ENCODE measurements around the gene FCER1A. TPM values are rescaled to one million over a fixed set of nuclear protein-coding genes. Genes with fewer than 3 reads are reported as not detected.

Gene FCER1A
- not detected in 2 replicates for total RNA-seq (ENCODE audit: low replicate concordance)

DNA sequence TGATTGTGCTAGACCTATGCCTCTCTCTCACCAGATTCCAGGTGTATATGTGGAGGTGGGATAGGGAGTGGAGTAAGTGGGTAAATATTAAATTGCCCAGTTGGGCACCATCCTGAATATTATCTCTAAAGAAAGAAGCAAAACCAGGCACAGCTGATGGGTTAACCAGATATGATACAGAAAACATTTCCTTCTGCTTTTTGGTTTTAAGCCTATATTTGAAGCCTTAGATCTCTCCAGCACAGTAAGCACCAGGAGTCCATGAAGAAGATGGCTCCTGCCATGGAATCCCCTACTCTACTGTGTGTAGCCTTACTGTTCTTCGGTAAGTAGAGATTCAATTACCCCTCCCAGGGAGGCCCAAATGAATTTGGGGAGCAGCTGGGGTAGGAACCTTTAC lies at the start of gene FCER1A:
FCER1A (plus strand) TSS at position 242 of the 400 bp plus-strand sequence; CDS start at position 271, 29 bp downstream.
- no peak within 1 kb of the TSS for H3K4me3 Mint-ChIP-seq
- no peak for DNase-seq (ENCODE audit: low spot score)
- TF ChIP-seq EZH2phosphoT487 (IDR thresholded peaks at IDR 0.05): no peak
- TF ChIP-seq, protein P1, sequence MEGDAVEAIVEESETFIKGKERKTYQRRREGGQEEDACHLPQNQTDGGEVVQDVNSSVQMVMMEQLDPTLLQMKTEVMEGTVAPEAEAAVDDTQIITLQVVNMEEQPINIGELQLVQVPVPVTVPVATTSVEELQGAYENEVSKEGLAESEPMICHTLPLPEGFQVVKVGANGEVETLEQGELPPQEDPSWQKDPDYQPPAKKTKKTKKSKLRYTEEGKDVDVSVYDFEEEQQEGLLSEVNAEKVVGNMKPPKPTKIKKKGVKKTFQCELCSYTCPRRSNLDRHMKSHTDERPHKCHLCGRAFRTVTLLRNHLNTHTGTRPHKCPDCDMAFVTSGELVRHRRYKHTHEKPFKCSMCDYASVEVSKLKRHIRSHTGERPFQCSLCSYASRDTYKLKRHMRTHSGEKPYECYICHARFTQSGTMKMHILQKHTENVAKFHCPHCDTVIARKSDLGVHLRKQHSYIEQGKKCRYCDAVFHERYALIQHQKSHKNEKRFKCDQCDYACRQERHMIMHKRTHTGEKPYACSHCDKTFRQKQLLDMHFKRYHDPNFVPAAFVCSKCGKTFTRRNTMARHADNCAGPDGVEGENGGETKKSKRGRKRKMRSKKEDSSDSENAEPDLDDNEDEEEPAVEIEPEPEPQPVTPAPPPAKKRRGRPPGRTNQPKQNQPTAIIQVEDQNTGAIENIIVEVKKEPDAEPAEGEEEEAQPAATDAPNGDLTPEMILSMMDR (IDR thresholded peaks at IDR 0.05): no peak
- TF ChIP-seq EZH2 (IDR thresholded peaks at IDR 0.05): no peak
- H3F3A ChIP-seq (ENCODE audit: low read depth): no peaks in the 10 kb centered on the region
- H3K4me1 Mint-ChIP-seq: no peaks in the 10 kb centered on the region
- no peak within 1 kb of the TSS for H3K27ac ChIP-seq
- H3K36me3 ChIP-seq: no peaks in the 10 kb centered on the region
- peaks cover 4% of the 10 kb centered on the region for H3K27me3 Mint-ChIP-seq (ENCODE audit: insufficient read depth, low read depth)
- no peak within 1 kb of the TSS for H3K4me2 ChIP-seq
- no peaks in the 10 kb centered on the region for H3K4me1 ChIP-seq
- H3K9me3 Mint-ChIP-seq: no peaks in the 10 kb centered on the region
- H3K36me3 Mint-ChIP-seq: no peaks in the 10 kb centered on the region
- H3K4me3 ChIP-seq: no peak within 1 kb of the TSS
- no peak within 1 kb of the TSS for H3K27ac Mint-ChIP-seq
- H3K9ac ChIP-seq: no peak within 1 kb of the TSS
- H3K27me3 ChIP-seq: no peaks in the 10 kb centered on the region
- no peaks in the 10 kb centered on the region for H4K20me1 ChIP-seq (ENCODE audit: low read depth)
- H3K9me3 ChIP-seq (ENCODE audit: low read depth): peaks cover 14% of the 10 kb centered on the region
- no peaks in the 10 kb centered on the region for H3K79me2 ChIP-seq (ENCODE audit: low read depth)
- no peak within 1 kb of the TSS for H2AFZ ChIP-seq (replicated peaks)

DNA sequence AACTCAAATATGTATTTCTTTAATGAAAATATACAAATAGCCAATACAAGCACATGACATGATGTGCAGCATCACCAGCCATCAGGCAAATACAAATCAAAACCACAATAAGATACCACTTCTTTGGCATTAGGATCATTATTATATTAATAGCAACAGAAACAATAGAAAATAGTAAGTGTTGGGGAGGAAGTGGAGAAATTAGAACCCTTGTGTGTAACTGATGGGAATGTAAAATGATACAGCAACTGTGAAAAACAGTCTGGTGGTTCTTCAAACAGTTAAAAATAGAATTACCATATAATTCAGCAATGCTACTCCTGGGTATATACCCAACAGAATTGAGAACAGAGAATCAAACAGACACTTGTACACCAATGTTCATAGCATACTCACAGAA lies 40.8 kb upstream of the FCER1A start:
- H3K4me1 ChIP-seq: no peaks in the 10 kb centered on the region
- H3K36me3 Mint-ChIP-seq: no peaks in the 10 kb centered on the region
- no peaks in the 10 kb centered on the region for H4K20me1 ChIP-seq (ENCODE audit: low read depth)
- DNase-seq (ENCODE audit: low spot score): no peak
- no peaks in the 10 kb centered on the region for H3F3A ChIP-seq (ENCODE audit: low read depth)
- no peak overlapping the region for H2AFZ ChIP-seq (replicated peaks)
- H3K9me3 Mint-ChIP-seq: no peaks in the 10 kb centered on the region
- H3K27ac ChIP-seq: no peak overlapping the region
- no peaks in the 10 kb centered on the region for H3K4me1 Mint-ChIP-seq
- H3K36me3 ChIP-seq: no peaks in the 10 kb centered on the region
- TF ChIP-seq, protein P1 (IDR thresholded peaks at IDR 0.05): no peak
- TF ChIP-seq EZH2phosphoT487 (IDR thresholded peaks at IDR 0.05) (no peak), EZH2 (IDR thresholded peaks at IDR 0.05) (no peak)
- H3K79me2 ChIP-seq (ENCODE audit: low read depth): no peaks in the 10 kb centered on the region
- peaks cover 2% of the 10 kb centered on the region for H3K27me3 Mint-ChIP-seq (ENCODE audit: insufficient read depth, low read depth)
- no peaks in the 10 kb centered on the region for H3K27me3 ChIP-seq
- H3K9ac ChIP-seq: no peak overlapping the region
- H3K4me2 ChIP-seq: no peak overlapping the region
- no peak overlapping the region for H3K4me3 ChIP-seq
- no peak overlapping the region for H3K4me3 Mint-ChIP-seq
- no peak overlapping the region for H3K27ac Mint-ChIP-seq
- peaks cover 10% of the 10 kb centered on the region for H3K9me3 ChIP-seq (ENCODE audit: low read depth)

DNA sequence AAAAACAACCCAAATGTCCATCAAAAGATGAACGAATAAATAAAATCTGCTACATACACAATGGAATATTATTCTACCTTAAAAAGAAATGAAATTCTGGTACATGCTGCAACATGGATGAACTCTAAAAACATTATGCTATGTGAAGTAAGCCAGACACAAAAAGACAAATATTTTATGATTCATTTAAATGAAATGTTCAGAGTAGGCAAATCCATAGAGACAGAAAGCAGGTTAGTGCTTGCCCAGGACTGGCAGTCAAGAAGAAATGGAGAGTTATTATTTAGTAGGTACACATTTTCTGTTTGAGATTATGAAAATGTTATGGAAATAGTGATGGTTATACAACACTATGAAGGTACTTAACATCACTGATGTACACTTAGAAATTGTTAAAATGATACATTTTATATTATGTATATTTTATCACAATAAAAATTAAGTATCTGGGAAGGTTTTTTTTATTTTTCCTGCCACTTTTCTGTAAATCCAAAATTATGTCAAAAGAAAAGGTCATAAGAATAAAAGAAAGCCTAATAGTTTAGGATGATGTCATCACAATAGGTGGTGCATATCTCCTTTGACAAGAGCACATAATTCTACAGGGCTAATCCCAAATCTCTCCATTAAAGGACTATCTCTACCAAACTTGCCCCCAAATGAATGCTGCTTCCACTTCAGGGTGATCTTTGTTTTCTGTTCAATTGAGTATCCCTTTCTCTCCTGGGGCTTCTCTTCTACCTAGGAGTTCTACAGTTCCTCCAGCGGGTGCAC lies 40.2 kb upstream of the FCER1A start:
- Histone ChIP-seq H4K20me1 (ENCODE audit: low read depth) (no peaks in the 10 kb centered on the region), H3K4me1 (no peaks in the 10 kb centered on the region), H3K9ac (no peak overlapping the region), H3K36me3 (no peaks in the 10 kb centered on the region), H3K27me3 (no peaks in the 10 kb centered on the region), H3K79me2 (ENCODE audit: low read depth) (no peaks in the 10 kb centered on the region), H3K9me3 (ENCODE audit: low read depth) (peaks cover 10% of the 10 kb centered on the region), H3K4me3 (no peak overlapping the region), H3F3A (ENCODE audit: low read depth) (no peaks in the 10 kb centered on the region), H2AFZ (replicated peaks) (no peak overlapping the region), H3K4me2 (no peak overlapping the region), H3K27ac (no peak overlapping the region)
- H3K4me1 Mint-ChIP-seq: no peaks in the 10 kb centered on the region
- no peaks in the 10 kb centered on the region for H3K9me3 Mint-ChIP-seq
- TF ChIP-seq EZH2 (IDR thresholded peaks at IDR 0.05): no peak
- TF ChIP-seq, protein P1 (IDR thresholded peaks at IDR 0.05): no peak
- no peak for TF ChIP-seq EZH2phosphoT487 (IDR thresholded peaks at IDR 0.05)
- no peak for DNase-seq (ENCODE audit: low spot score)
- no peak overlapping the region for H3K27ac Mint-ChIP-seq
- no peaks in the 10 kb centered on the region for H3K36me3 Mint-ChIP-seq
- H3K4me3 Mint-ChIP-seq: no peak overlapping the region
- H3K27me3 Mint-ChIP-seq (ENCODE audit: insufficient read depth, low read depth): peaks cover 2% of the 10 kb centered on the region
